H1 (cell line): Measurements from ENCODE around the gene NKX2-1. TPM values are rescaled to one million over a fixed set of nuclear protein-coding genes. Genes with fewer than 3 reads are reported as not detected.

ENCODE experiments used
- CHD2 ChIP-seq: IDR thresholded peaks from 2 replicates; pipeline ENCODE4 v1.6.1; 2012; ENCODE audit warnings: low read length, improper control_type of control experiment
- CHD7 ChIP-seq: fragments of 300-600 bp; sonication (generic); IDR thresholded peaks from 2 replicates; pipeline ENCODE4 v1.7.1; 2012; ENCODE audit warnings: low read length, moderate library complexity, mild to moderate bottlenecking, inconsistent platforms; ENCODE audit not compliant: insufficient replicate concordance
- EZH2 ChIP-seq: fragments of 200-600 bp; sonication (generic); IDR thresholded peaks from 2 replicates; pipeline ENCODE4 v1.7.1; 2012; ENCODE audit warnings: low read depth, mild to moderate bottlenecking, moderate library complexity, low read length, inconsistent platforms; ENCODE audit not compliant: severe bottlenecking
- FOSL1 ChIP-seq: IDR thresholded peaks from 2 replicates; pipeline ENCODE4 v1.6.1; 2011; ENCODE audit warnings: mild to moderate bottlenecking, low read depth, low read length, moderate library complexity; ENCODE audit not compliant: insufficient read depth
- SUZ12 ChIP-seq: fragments of 200-600 bp; sonication (generic); IDR thresholded peaks from 2 replicates; pipeline ENCODE4 v1.6.1; 2012; ENCODE audit warnings: mild to moderate bottlenecking, inconsistent platforms, low read length, moderate library complexity, mixed read lengths
- TAF1 ChIP-seq: IDR thresholded peaks from 2 replicates; pipeline ENCODE4 v1.6.1; 2011; ENCODE audit warnings: mild to moderate bottlenecking, low read depth, low read length
- TBP ChIP-seq: IDR thresholded peaks from 2 replicates; pipeline ENCODE4 v1.6.1; 2011; ENCODE audit warnings: low read depth, low read length, improper control_type of control experiment
- TCF12 ChIP-seq: IDR thresholded peaks from 2 replicates; pipeline ENCODE4 v1.6.1; 2011; ENCODE audit warnings: low read depth, mild to moderate bottlenecking, low read length
- TEAD4 ChIP-seq: IDR thresholded peaks from 2 replicates; pipeline ENCODE4 v1.6.1; 2012; ENCODE audit warnings: low read depth, low read length, inconsistent platforms, mixed read lengths
- polyA plus RNA-seq, 7 experiments: library from polyadenylated mRNA; depleted of rRNA in 3 of 7; stranded (reverse) in 5 of 7; unstranded in 2 of 7; fragments of >200 nt in 5 of 7; fragments of 200-250 nt in 2 of 7; gene quantifications; 1 replicate in 5 of 7; 2 replicates in 1 of 7; 4 replicates in 1 of 7; pipeline versions ENCODE4 v1.2.1 to v1.2.3, GENCODE V29; 2011 to 2013; ENCODE audit warnings: missing spikeins in 2 of 7, mixed read lengths in 2 of 7
- total RNA-seq: library from RNA; stranded (reverse); fragmentation: NEBNext Ultra II Directional; extraction: Animal tissue kit (Norgen Biotek cat#: 25700); gene quantifications from 2 replicates; pipeline ENCODE4 v1.2.1, GENCODE V29; 2021

Gene NKX2-1
- total and polyA plus RNA-seq, 2 of the 8 experiments (the other 6 are each of a cell fraction or from before 2014, with no cell fraction given), result not detected

- TF ChIP-seq CHD7 (no peak), TAF1 (no peak), TEAD4 (no peak), TBP (0 out of 2 replicates have a peak, but pooled peaks have one; percentile 20), TCF12 (no peak), FOSL1 (no peak), CHD2 (no peak), SUZ12 (peak; percentile 93), EZH2 (peak; percentile 90)
Observed at GRCh38 chr14:36517242-36518030, 2.6 kb downstream of the NKX2-1 start (continued).
